Activated CD4-positive, CD25-positive, alpha-beta regulatory T cell treated with anti-CD3 and anti-CD28 coated beads, Interleukin-2, amount 50 U/mL, for 72 hours (primary cell): ENCODE measurements around the gene CRAT.
"Not testable (repeated sequence)": the region's sequence is repeated elsewhere in the genome, so short reads cannot be mapped to it uniquely, and the experiment has no call there.

Experiments used
- DNase-seq: peaks from one replicate; pipeline ENCODE4 v3.0.0; 2021

Gene CRAT

GRCh38 chr9:129138144-129138462, 27.5 kb upstream of the CRAT start:
- DNase-seq = no peak

GRCh38 chr9:129137292-129138143, 26.9 kb upstream of the CRAT start:
- no peak for DNase-seq

DNA sequence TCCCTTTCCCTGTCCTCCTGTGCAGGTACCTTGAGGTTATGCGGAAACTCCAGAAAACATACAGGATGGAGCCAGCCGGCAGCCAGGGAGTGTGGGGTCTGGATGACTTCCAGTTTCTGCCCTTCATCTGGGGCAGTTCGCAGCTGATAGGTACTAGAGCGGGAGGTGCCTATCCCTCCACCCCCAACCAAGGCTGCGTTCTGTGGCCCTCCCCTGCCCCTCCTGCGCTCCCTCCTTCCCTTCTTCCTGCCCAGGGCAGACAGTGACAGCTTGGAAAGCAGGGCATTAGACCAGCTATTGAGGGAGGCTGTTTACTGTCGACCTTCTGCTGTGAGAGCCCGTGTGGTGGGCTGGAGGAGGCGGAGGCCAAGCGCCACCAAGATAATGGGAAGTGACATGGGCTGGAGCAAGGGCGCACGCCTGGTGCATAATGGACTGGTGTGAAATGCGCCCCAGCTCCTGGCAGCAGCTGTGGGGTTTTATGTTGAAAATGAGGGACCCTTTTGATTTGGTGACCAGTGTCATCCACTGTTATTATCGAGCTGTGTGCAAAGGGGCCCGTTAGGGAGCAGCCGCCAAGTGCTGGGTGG, 25.9 kb upstream of the CRAT start:
- DNase-seq = no peak

DNA sequence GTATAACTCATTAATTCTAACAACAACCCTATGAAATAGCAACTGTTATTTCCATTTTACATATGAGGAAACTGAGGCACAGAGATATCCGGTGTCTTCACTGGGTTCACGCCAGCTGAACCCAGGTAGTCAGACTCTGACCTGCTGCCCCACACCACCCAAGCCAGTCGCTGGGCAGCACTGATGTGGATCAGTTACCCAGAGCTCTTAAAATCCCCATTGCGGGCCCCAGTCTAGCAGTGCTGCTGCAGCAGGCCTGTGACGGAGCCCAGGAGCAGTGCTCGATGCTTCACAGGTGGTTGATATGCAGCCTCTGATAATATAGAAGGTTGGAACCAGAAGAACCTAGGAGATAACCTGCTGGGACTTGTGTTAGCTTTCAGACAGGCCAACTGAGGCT, 24.9 kb upstream of the CRAT start:
- DNase-seq = no peak

- DNase-seq = no peak
These were observed 22.5 kb upstream of the CRAT start for GRCh38 chr9:129133082-129133481.

DNA sequence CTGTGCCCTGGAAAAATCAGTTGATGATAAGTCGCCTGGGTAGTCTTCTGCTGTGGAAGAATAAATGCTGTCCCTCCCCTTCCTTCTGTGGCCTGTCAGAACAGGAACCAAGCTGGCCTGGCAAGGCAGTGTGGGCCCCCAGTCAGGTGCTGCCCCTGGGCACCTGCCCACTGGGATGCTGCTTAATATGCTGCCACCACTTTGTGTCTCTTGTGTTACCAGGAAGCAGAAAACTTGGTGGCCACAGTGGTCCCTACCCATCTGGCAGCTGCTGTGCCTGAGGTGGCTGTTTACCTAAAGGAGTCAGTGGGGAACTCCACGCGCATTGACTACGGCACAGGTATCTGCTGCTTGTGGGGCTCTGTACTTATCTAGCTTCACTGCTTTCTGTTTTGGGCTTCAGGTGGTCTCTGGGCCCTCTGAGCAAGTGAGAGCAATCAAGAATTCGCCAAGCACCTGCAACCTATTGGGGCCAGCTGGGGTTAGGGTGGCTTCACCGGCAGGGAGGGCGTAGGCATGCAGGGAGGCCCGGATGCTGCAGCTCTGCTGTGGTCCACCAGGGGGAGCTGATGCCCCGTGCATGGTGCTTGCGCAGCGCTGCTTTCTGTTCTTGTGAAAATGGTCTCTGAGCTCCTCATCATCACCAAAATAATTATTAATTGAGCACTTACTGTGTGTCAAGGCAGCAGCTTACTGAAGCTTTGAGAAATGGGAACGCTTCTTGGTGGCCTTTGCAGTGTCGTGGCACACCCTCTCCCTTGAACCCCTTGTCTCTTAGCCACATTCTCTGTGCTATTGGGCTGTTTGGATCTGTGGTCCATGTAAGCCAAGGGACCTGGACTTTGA, 20.9 kb upstream of the CRAT start:
- DNase-seq = peak; percentile 87

DNA sequence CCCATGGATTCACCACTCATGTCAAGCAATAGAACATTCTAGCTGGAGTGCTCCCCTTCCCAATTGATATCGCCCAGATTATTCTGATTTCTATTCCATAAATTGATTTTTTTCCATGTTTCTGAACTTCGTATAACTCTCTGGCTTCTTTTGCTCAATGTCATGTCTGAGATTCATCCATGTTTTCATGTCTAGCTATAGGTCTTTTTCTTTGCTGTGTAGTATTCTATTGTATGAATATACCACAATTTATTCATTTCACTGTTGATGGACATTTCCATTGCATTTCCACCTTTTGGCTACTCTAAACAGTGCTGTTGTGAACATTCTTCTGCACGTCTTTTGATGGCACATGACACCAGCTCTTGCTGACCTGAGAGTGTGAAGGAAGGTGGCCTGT, 20.2 kb upstream of the CRAT start:
- no peak for DNase-seq

DNA sequence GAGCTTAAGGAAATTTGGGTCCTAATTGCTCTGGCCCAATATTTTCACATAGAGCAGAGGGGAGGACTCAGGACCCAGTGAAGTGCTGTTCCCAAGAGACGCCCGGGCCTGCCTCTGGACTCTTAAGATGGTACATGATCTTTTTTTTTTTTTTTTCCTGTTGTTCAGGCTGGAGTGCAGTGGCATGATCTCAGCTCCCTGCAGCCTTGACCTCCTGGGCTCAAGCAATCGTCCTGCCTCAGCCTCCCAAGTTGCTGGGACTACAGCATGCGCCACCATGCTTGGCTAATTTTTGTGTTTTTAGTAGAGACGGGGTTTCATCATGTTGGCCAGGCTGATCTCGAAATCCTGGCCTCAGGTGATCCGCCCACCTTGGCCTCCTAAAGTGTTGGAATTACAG, 19.7 kb upstream of the CRAT start:
- DNase-seq = not testable (repeated sequence)

DNA sequence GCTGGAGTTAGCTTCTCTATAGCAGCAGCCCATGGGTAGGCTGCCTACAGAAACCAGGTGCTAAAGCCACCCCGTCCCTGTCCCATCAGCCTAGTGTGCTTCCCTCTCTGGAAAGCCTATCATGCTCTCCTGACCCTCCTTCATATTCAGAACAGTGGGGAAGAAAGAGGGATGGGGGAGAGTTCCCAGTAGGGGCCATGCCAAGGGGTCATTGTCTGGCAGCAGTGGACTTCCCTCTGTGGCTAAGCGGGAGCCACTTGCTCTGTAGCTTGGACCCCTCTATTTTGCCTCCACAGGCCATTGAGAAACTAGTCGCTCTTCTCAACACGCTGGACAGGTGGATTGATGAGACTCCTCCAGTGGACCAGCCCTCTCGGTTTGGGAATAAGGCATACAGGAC, 18.1 kb upstream of the CRAT start:
- no peak for DNase-seq

DNA sequence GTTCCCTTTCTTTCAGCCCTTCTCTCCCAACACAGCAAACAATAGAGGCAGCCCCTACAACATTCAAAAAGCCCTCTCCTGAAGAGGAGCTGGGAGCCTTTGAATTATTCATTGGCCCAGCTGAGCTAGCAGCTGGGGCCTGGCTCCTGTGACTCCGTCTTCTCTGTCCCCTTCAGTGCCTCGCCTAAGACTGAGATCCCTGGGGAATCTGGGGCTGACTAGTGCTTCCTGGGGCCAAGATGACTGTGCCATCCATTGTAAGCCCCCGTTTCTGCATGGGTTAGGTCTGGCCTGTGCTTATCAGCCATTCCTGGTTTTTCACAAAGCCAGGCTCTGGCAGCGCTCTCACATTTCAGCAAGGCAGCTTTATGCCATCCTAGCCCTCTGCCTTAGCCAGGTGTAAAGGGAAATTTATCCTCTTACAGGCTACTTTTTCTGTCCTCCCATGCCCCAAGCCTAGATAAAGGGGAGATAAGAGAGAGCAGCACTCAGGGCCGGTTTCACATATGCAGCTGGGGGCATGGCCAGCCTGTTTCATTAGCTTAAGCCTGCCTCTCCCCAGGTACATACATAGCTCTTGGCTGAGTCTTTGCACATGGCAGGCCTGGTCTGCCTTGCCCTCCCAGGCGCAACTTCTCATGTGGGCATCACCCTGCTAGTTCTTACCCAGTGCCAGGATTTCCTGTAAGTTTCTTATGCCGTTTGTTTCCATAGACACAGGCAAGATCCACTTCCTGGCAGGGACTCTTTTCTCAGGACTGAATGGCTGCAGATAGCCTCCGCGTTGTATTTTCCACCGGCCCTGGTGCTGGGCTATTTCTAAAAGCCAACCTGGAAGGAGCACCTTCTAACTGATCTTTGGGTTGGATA, 16.4 kb upstream of the CRAT start:
- no peak for DNase-seq

GRCh38 chr9:129125478-129125877, 14.9 kb upstream of the CRAT start:
- DNase-seq = no peak

DNA sequence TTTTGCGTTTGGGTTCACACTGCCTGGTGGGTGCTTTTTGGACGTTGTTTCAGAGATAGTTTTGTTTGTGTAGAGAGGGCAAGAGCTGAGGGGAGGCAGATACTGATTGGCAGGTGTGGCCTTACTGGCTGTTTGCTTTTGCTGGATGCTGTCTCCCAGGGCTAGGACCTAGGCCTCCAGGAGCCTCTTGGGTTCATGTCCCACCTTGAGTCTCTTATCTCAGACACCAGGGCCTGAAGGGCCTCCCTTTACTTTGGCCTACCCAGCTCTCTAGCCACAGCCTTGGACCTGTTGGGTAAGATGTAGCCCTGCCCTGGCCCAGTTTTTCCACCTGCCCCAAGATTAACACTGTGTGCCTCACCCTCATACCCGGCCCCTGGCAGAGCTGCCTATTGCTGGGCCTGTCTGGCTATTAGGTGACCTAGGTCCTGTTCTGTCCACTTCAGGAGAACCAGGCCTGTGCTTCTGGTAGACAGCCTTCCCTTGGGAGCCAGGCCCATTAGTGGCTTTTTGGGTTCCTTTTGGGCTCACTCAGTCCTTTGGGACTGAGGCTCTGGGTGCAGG, 14.0 kb upstream of the CRAT start:
- no peak for DNase-seq

DNA sequence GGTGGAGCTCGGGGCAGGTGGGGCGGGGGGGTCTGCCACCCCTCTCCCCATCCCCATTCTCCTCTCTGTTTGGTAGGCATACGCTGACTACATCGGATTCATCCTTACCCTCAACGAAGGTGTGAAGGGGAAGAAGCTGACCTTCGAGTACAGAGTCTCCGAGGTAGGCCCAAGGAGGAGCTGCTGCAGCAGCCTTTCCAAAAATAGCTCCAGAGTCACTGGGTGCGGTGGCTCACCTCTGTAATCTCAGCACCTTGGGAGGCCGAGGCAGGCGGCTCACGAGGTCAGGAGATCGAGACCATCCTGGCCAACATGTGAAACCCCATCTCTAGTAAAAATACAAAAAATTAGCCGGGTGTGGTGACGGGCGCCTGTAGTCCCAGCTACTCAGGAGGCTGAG, 12.4 kb upstream of the CRAT start:
- DNase-seq = not testable (repeated sequence)

- no peak for DNase-seq
These were observed 11.5 kb upstream of the CRAT start for GRCh38 chr9:129122133-129122532.

GRCh38 chr9:129121483-129121882, 10.9 kb upstream of the CRAT start:
- DNase-seq = no peak

DNA sequence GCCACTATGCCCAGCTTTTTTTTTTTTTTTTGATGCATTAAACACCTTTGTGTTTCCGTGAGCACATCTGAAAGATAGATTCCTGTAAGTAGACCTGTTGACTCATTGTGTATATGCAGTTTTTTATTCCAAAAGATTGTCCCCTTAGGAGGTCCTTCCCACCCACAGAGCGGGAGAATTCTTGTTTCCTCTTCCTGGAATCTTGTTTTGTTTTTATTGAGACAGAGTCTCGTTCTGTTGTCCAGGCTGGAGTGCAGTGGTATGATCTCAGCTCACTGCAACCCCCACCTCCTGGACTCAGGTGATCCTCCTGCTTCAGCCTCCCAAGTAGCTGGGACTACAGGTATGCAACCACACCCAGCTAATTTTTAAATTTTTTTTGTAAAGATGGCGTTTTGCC, 8.2 kb upstream of the CRAT start:
- DNase-seq = no peak

- no peak for DNase-seq
These were observed 3.2 kb upstream of the CRAT start for GRCh38 chr9:129113645-129114304.

DNA sequence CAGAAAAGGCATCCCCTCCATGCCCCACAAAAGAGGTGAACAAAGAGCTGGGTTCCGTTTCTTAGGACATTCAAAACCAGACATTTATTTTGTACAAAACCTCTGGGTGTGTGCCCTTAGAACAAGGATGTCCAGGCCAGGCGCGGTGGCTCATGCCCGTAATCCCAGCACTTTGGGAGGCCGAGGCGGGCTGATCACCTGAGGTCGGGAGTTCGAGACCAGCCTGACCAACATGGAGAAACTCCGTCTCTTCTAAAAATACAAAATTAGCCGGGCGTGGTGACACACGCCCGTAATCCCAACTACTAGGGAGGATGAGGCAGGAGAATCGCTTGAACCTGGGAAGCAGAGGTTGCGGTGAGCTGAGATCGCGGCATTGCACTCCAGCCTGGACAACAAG, 1.9 kb upstream of the CRAT start:
- DNase-seq = not testable (repeated sequence)

- DNase-seq = no peak
These were observed 1.0 kb upstream of the CRAT start for GRCh38 chr9:129111528-129112151.

GRCh38 chr9:129109952-129110739, 447 bp downstream of the CRAT start:
- no peak for DNase-seq

GRCh38 chr9:129109537-129109903, 1.1 kb downstream of the CRAT start:
- DNase-seq = no peak
